HAP-1 (cell line): ENCODE results near the gene KDM4B.
"Not testable (repeated sequence)": the region's sequence is repeated elsewhere in the genome, so short reads cannot be mapped to it uniquely, and the experiment has no call there.

Experiments used
- DNase-seq, 2 experiments: peaks; one replicate each; pipeline ENCODE4 v3.0.0-alpha.2; 2016 to 2020; ENCODE audit warnings: low spot score in 2 of 2
- H3K27me3 ChIP-seq: fragments of 250-450 bp; sonication (Bioruptor Pico); 2 replicates; pipeline ENCODE4 v1.5.1; 2020; ENCODE audit warnings: low read depth, mild to moderate bottlenecking, moderate library complexity
- H3K36me3 ChIP-seq: fragments of 250-450 bp; sonication (Bioruptor Pico); replicated peaks from 2 replicates; pipeline ENCODE4 v1.5.1; 2020; ENCODE audit warnings: mild to moderate bottlenecking
- H3K4me1 ChIP-seq: fragments of 250-450 bp; sonication (Bioruptor Pico); 2 replicates; pipeline ENCODE4 v1.5.1; 2020; ENCODE audit warnings: mild to moderate bottlenecking
- H3K4me3 ChIP-seq: fragments of 250-450 bp; sonication (Bioruptor Pico); 2 replicates; pipeline ENCODE4 v1.5.1; 2020; ENCODE audit warnings: mild to moderate bottlenecking, moderate library complexity
- H3K9me3 ChIP-seq: fragments of 250-450 bp; sonication (Bioruptor Pico); 2 replicates; pipeline ENCODE4 v1.5.1; 2020; ENCODE audit warnings: mild to moderate bottlenecking, moderate library complexity
- in situ Hi-C: fragments of 300-500 bp; cut with MboI; formaldehyde crosslinking; loops from 3 replicates; pipeline ENCODE4 v1.14.3; 2020; ENCODE audit warnings: low sequenced_read_pairs, inconsistent platforms, mixed read lengths

Gene KDM4B

DNA sequence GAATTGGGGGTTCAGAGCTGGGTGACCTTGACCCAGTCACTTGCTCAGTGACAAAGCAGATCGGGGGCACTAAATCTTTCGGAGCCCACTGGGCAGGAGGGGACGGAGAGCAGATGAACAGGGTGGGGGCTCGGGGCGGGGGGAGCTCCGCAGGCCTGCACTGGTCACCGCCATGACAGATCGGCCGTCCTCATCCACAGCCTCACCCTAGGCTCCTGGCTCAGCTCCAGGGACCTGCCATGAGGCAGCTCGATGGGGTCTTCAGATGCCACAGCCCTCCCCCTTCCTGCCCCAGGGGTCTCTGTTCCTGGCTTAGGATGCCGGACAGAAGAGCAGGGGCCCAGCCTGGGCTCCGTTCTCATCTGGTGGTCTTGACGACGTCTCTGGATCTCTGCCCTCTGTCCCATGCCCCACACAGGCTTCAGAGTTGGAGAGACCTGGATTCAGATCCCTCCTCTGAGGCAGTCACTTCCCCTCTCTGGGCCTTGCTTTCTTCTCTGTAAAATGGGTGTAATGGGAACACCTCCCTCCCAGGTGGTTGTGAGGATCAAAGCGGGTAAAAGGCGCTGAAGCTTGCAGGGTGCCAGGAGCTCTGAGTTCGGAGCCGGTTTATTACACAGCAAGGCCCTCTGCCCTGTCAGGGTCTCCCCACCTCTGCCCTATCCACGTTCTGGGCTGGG lies 3.0 kb downstream of the KDM4B start:
- H3K4me3 ChIP-seq: no peak overlapping the region

DNA sequence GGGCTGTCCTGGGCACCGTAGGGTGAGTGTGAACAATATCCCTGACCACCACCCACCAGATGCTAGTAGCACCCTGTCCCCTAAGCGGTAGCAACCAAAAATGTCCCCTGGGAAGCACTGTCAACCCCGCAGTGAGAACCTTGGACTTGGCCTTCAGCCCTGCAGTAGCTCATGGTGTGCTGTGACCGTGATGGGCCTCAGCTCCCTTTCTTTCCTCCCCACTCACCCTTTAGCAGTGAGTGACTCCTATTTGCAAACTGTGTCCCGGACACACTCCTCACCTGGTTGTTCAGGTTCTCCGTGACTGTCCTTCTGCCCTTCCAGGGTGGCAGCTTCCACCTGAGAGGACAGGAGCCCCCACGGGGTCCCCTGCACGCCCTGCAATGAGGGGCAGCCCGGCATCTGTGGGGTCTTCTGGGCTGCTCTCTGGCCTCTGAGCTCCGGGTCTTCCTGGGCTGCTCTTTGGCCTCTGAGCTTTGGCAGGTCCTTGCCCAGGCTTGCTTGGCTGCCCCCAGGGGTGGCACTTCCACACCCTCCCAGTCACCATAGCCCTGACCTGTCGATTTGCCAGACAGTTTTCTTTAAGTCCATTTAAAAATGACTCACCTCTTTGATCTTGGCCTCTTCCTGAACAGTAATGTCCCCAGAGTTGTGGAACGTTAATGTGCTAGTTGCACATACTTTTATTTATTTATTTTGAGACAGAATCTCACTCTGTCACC lies 3.8 kb downstream of the KDM4B start:
- Histone ChIP-seq H3K4me1 (peaks cover 9% of the 10 kb centered on the region), H3K36me3 (no peaks in the 10 kb centered on the region), H3K9me3 (no peaks in the 10 kb centered on the region), H3K4me3 (no peak overlapping the region), H3K27me3 (no peaks in the 10 kb centered on the region)
- in situ Hi-C loops: no loop called here
- DNase-seq: no peak

More for the DNA sequence above, 3.0 kb downstream of the KDM4B start:
- Histone ChIP-seq H3K27me3 (no peaks in the 10 kb centered on the region), H3K4me1 (peaks cover 9% of the 10 kb centered on the region), H3K36me3 (no peaks in the 10 kb centered on the region), H3K9me3 (no peaks in the 10 kb centered on the region)
- no peak for DNase-seq
- in situ Hi-C loops: no loop called here

DNA sequence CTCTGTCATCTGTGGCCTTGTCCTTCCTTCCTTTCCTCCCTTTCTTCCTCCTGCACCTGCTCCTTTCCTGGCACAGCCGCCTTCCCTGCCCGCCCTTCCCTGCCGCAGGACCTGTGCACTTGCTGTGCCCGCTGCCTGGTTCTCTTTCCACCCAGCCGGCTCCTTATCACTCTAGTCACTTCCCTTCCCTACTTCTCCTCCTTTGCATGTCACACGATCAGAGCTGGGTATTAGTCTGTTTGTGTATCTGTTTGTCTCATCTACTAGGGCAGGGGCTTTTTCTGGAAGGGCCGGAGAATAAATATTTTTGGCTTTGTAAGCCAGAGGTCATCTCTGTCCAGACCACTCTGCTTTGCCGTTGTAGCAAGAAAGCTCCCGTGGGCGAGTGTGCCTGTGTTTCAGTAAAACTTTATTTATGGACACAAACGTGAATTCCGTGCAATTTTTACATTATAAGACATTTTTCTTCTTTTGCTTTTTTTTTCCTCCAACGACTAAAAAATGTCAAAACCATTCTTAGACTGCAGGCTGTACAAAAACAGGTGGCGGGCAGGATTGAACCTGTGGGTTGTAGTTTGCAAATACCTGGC lies 6.1 kb downstream of the KDM4B start:
- Histone ChIP-seq H3K4me3 (no peak overlapping the region), H3K4me1 (peaks cover 6% of the 10 kb centered on the region), H3K27me3 (no peaks in the 10 kb centered on the region), H3K9me3 (no peaks in the 10 kb centered on the region), H3K36me3 (0 out of 2 replicates have a peak, but pooled peaks cover 3% of the 10 kb centered on the region)
- in situ Hi-C loops: no loop called here
- no peak for DNase-seq

DNA sequence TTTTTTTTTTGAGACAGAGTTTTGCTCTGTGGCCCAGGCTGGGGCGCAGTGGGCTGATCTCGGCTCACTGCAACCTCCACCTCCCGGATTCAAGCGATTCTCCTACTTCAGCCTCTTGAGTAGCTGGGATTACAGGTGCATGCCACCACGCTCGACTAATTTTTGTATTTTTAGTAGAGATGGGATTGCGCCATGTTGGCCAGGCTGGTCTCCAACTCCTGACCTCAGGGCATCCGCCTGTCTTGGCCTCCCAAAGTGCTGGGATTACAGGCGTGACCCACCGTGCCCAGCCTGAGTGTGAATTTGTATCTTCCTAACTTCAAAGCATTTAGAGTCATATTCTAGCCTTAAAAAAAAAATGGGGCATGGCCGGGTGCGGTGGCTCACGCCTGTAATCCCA lies 6.7 kb downstream of the KDM4B start:
- in situ Hi-C loops, H3K9me3 ChIP-seq, DNase-seq, H3K4me3 ChIP-seq, H3K36me3 ChIP-seq, H3K27me3 ChIP-seq, H3K4me1 ChIP-seq: not testable (repeated sequence)

DNA sequence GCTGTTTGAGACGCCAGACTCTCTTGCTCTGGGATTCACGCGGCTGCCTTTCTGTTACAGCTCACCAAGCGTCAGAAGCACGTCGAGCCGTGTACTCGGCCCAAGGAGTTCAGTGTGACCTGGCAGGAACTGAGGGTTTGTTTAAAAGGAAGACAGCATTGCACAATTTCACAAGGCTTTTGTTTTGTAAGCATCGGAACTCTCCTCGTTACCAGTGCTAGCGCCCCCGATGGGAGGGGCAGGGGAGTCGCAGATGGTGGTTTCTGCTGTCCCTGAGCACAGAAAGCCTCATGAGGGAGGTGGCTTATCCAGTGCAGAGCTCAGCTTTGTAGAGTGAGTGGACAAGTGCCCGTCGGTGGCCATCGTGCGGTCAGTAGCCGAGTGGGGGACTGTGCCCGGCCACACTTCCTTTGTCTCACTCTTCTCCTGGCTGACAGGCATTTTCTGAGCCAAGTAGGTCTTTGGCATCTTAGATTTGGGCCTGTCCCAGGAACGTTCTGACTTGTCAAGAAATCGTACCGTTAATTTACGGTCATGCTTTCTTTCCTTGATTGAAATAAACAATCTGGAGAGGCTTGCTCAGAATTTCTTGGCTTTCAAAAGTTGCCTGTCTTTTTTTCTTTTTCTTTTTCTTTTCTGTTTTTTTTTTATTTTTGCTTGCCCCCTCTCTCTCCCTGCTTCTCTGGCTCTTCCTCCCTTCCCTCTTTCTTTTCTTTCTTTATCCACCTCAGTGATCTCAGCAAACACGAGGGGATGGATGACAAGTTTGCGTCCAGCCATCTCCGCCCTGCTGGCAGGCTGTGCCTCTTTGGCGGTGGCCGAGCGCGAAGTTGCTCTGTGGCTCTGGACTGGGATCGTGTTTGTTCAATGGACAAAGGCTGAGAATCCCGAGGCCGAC lies 7.7 kb downstream of the KDM4B start:
- in situ Hi-C loops: no loop called here
- peak; percentile 17 to 61 for DNase-seq
- Histone ChIP-seq H3K9me3 (no peaks in the 10 kb centered on the region), H3K27me3 (no peaks in the 10 kb centered on the region), H3K36me3 (0 out of 2 replicates have a peak, but pooled peaks cover 3% of the 10 kb centered on the region), H3K4me1 (no peaks in the 10 kb centered on the region; the same call in 1 of the 2 replicates), H3K4me3 (no peak overlapping the region)

DNA sequence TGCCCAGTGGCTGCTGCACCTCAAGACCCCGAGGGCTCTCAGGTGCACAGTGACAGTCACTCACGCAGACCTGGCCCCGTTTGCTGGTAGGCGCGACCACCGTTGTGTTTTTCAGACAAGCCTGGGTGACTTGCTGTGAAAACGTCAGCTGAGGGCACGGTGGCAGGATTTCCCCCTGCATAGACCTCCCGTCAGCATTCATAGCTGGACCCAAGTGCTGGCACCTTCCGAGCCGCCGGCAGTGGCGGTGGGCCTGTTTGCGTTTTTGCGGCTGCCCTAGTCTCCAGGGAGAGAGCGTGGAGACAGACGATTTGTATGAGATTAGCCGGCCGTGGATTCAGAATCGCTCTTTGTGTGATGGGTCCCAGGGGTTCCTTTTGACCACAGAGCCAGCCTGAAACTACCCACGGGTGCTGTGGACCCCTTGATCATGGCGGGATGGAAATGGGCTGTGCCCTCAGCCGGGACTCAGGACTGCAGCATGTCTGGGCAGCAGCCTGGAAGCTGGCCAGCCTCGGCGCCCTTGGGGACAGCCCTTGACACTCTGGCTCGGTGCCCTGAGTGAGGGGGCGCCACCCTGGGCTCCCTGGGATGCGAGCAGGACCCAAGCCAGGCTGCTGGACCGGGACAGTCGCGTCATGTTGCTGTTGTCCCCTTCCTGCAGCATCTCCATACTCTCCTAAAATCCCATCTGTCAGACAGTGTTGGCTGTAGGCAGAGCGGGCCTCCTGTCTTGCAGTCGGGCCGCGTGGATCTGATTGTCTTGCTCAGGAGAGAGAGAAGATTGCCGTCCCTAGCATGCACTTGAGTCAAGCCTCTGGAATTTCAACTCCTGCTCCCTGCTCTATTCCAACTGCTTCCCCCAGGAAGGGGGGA lies 8.6 kb downstream of the KDM4B start:
- Histone ChIP-seq H3K9me3 (no peaks in the 10 kb centered on the region), H3K4me1 (no peaks in the 10 kb centered on the region), H3K36me3 (0 out of 2 replicates have a peak, but pooled peaks cover 3% of the 10 kb centered on the region), H3K4me3 (no peak overlapping the region), H3K27me3 (no peaks in the 10 kb centered on the region)
- in situ Hi-C loops: no loop called here
- DNase-seq: no peak

DNA sequence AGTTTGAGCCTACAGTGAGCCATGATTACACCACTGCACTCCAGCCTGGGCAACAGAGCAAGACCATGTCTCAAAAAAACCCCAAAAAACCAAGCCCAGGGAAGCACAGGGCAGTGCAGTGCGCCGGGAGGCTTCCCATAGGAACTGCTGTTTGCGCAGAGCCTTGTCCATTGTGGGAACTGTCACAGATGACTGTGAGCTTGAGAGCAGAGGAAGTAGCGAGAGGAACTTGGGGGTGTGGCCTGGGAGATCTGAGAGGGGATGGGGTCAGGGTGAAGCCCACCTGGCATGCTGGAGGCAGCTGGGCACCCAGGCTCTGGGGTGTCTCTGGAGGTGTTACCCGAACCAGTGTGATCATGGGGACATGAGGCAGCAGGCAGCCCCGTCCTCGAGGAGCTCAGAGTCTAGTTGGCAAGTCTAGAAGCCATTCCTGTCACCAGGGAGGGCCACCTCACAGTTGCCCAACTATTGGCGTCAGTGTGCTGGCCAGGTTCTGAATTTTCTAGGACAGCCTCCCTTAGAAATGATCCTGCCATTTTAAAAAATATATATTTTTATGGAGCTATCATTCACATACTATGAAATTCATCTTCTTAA lies 10.4 kb downstream of the KDM4B start:
- in situ Hi-C loops: no loop called here
- no peaks in the 10 kb centered on the region for H3K27me3 ChIP-seq
- 0 out of 2 replicates have a peak, but pooled peaks cover 3% of the 10 kb centered on the region for H3K36me3 ChIP-seq
- no peak overlapping the region for H3K4me3 ChIP-seq
- no peaks in the 10 kb centered on the region for H3K9me3 ChIP-seq
- H3K4me1 ChIP-seq: no peaks in the 10 kb centered on the region
- DNase-seq: no peak

DNA sequence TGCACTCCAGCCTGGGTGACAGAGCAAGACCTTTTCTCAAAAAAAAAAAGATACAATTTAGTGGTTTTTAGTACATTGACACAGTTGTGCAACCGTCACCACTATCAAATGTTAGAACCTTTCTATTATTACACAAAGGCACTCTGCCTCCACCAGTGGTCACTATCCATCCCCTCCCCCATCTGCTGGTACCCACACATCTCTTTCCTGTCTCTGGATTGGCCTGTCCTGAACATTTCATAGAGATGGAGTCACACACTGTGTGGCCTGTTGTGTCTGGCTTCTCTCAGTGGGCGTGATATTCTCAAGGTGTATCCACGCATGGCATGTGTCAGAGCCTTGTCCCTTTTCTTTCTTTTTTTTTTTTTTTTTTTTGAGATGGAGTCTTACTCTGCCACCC lies 11.2 kb downstream of the KDM4B start:
- in situ Hi-C loops: no loop called here
- Histone ChIP-seq H3K9me3 (no peaks in the 10 kb centered on the region), H3K36me3 (0 out of 2 replicates have a peak, but pooled peaks cover 3% of the 10 kb centered on the region), H3K4me3 (no peak overlapping the region), H3K27me3 (no peaks in the 10 kb centered on the region), H3K4me1 (no peaks in the 10 kb centered on the region)
- DNase-seq: no peak

DNA sequence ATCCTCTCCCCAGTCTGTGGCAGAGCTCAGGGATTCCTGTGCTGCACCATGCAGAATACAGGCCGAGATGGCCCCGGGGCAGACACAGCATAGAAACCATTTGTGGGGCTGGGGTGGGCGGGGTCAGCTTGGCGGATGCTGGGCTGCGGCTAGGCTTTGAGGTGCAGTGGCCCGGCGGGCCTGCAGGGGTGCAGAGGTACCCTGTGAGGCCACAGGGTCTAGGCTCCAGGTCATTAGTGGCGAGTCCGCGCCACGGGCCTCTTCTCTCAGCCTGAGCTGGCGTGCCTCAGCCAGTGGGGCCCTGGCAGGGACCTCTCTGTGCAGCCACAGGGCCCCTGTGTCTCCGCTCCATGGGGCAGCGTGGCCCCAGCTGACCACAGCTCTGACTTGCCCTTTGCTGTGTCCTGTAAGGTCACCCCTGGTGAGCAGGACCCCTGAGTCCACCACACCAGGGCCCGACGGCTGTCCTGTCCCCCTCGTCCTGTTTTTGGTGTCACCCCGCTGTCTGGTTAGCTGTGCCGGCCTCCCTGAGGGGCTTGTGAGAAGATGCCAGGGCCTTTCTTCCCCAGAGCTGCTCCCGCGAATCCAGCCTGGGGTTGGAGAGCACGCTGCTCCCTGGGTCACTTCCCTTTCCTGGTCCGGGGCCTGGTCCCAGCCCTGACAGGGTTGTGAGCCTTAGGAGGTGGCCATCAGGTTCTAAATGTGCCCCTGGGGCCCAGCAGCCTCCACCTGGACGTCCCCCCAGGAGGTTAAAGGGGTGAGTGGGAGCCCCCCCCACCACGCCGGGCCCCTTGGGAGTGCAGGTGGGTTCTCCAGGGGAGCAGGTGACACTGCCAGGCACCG lies 12.1 kb downstream of the KDM4B start:
- in situ Hi-C loops: no loop called here
- Histone ChIP-seq H3K27me3 (no peaks in the 10 kb centered on the region), H3K4me1 (no peaks in the 10 kb centered on the region), H3K4me3 (no peak overlapping the region), H3K9me3 (no peaks in the 10 kb centered on the region), H3K36me3 (0 out of 2 replicates have a peak, but pooled peaks cover 3% of the 10 kb centered on the region)
- peak in 1 of 2 experiments; percentile 35 for DNase-seq

DNA sequence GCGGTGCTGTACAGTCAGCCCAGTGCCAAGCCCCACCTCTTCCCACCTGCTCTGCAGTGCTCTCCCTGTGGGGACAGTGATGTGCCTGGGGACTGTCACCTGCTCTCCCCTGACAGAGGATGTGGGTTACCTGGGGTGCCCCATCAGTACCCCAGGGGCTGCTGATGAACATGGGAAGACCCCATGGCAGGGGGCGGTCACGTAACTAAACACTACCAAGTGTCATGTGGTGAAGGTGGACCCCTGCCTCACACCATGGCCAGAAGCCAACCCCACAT lies 12.7 kb downstream of the KDM4B start:
- Histone ChIP-seq H3K4me3 (no peak overlapping the region), H3K27me3 (no peaks in the 10 kb centered on the region), H3K4me1 (no peaks in the 10 kb centered on the region), H3K9me3 (no peaks in the 10 kb centered on the region), H3K36me3 (0 out of 2 replicates have a peak, but pooled peaks cover 3% of the 10 kb centered on the region)
- no peak for DNase-seq
- in situ Hi-C loops: no loop called here

DNA sequence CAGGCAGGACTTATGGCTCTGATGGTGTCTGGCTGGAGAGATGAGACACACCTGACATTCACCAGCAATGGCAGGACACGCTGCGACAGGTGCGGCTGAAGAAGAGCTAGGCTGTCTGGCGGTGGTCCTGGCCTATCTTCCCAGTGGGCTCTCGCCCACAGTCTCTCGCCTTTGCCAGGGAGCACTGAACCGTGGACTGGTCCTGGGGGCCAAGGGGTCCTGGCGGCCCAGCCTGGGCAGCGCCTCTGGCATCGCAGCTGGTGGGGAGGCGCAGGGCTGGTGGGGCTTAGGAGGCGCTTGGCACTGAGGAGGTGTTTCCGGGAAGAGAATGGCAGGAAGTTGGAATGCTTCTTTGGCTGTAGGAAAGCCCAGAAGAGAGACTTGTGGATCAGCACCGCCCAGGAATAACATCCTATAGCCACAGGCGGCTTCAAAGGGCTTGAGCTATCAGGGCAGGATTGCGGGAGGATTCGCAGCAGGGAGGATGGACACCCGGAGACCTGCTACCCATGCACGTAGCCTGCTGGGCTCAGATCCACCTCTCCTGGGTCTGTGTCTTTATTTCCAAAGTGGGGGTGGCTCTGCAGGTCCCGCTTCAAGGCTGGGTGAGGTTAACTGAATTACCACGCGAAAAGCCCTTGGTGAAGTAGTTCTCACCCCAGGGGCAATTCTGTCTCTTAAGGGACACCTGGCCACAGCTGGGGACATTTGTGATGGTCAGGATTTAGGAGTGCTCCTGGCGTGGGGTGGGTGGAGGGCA lies 14.6 kb downstream of the KDM4B start:
- Histone ChIP-seq H3K9me3 (no peaks in the 10 kb centered on the region), H3K4me3 (no peak overlapping the region), H3K4me1 (no peaks in the 10 kb centered on the region), H3K36me3 (no peaks in the 10 kb centered on the region), H3K27me3 (no peaks in the 10 kb centered on the region)
- no peak for DNase-seq
- in situ Hi-C loops: no loop called here

DNA sequence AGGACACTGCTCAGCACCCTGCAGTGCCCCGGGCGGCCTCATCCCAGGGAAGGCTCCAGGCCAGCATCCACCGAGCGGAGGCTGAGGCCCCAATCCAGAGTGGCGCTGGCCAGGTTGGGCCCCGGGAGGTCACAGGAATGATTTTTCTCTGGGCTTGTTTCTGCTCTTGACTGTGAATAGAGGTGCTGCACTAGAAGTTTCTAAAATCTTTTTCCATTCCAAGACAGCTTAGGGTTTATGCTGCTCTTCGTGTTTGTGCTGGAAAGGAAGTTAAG lies 15.1 kb downstream of the KDM4B start:
- Histone ChIP-seq H3K27me3 (no peaks in the 10 kb centered on the region), H3K9me3 (no peaks in the 10 kb centered on the region), H3K4me3 (no peak overlapping the region), H3K36me3 (no peaks in the 10 kb centered on the region), H3K4me1 (no peaks in the 10 kb centered on the region)
- DNase-seq: no peak
- in situ Hi-C loops: no loop called here
